SHP77 (cell line): Measurements from ENCODE around the gene PRKCA.
"Not testable (repeated sequence)": the region's sequence is repeated elsewhere in the genome, so short reads cannot be mapped to it uniquely, and the experiment has no call there.

ENCODE experiments used
- DNase-seq, 2 experiments: peaks; one replicate each; lab custom pipeline; 2025; lab: John Stamatoyannopoulos, UW

Gene PRKCA

GRCh38 chr17:66290101-66290722 is 12.2 kb upstream of the PRKCA start:
- DNase-seq = no peak

- DNase-seq = no peak
Observed at GRCh38 chr17:66292353-66292752, 10.1 kb upstream of the PRKCA start.

GRCh38 chr17:66296289-66296725 is 6.1 kb upstream of the PRKCA start:
- DNase-seq = no peak

GRCh38 chr17:66297443-66297842 is 5.0 kb upstream of the PRKCA start:
- DNase-seq = not testable (repeated sequence)

GRCh38 chr17:66299711-66300110 is 2.7 kb upstream of the PRKCA start:
- no peak for DNase-seq

GRCh38 chr17:66300956-66301355 is 1.5 kb upstream of the PRKCA start:
- DNase-seq = no peak

GRCh38 chr17:66301367-66301863 is 998 bp upstream of the PRKCA start:
- DNase-seq = no peak

GRCh38 chr17:66302761-66303626 is 581 bp downstream of the PRKCA start:
- peak in 1 of 2 experiments; percentile 8 for DNase-seq

GRCh38 chr17:66304304-66305174 is 2.1 kb downstream of the PRKCA start:
- no peak for DNase-seq

GRCh38 chr17:66306446-66306845 is 4.0 kb downstream of the PRKCA start:
- no peak for DNase-seq

- no peak for DNase-seq
Observed at GRCh38 chr17:66307257-66307656, 4.8 kb downstream of the PRKCA start.

- DNase-seq = no peak
Observed at GRCh38 chr17:66308856-66309255, 6.4 kb downstream of the PRKCA start.

GRCh38 chr17:66309793-66310192 is 7.4 kb downstream of the PRKCA start:
- DNase-seq = no peak

GRCh38 chr17:66310528-66311148 is 8.2 kb downstream of the PRKCA start:
- DNase-seq = no peak

- DNase-seq = no peak
Observed at GRCh38 chr17:66312912-66313311, 10.5 kb downstream of the PRKCA start.

GRCh38 chr17:66313325-66313724 is 10.9 kb downstream of the PRKCA start:
- no peak for DNase-seq

GRCh38 chr17:66313995-66314659 is 11.7 kb downstream of the PRKCA start:
- no peak for DNase-seq

- DNase-seq = no peak
Observed at GRCh38 chr17:66317629-66318028, 15.2 kb downstream of the PRKCA start.

GRCh38 chr17:66319226-66319625 is 16.8 kb downstream of the PRKCA start:
- no peak for DNase-seq

GRCh38 chr17:66322764-66323163 is 20.4 kb downstream of the PRKCA start:
- DNase-seq = no peak

- not testable (repeated sequence) for DNase-seq
Observed at GRCh38 chr17:66324381-66325004, 22.1 kb downstream of the PRKCA start.
